CD4-positive, alpha-beta T cell treated with Interleukin-6 at 100 ng/mL for 8 hours (primary cell): ENCODE measurements around the gene ENDOV.

Experiments
- DNase-seq: peaks from one replicate; pipeline ENCODE4 v3.0.0-alpha.2; 2020; ENCODE audit warnings: mixed read lengths, low spot score

ENDOV gene

DNA sequence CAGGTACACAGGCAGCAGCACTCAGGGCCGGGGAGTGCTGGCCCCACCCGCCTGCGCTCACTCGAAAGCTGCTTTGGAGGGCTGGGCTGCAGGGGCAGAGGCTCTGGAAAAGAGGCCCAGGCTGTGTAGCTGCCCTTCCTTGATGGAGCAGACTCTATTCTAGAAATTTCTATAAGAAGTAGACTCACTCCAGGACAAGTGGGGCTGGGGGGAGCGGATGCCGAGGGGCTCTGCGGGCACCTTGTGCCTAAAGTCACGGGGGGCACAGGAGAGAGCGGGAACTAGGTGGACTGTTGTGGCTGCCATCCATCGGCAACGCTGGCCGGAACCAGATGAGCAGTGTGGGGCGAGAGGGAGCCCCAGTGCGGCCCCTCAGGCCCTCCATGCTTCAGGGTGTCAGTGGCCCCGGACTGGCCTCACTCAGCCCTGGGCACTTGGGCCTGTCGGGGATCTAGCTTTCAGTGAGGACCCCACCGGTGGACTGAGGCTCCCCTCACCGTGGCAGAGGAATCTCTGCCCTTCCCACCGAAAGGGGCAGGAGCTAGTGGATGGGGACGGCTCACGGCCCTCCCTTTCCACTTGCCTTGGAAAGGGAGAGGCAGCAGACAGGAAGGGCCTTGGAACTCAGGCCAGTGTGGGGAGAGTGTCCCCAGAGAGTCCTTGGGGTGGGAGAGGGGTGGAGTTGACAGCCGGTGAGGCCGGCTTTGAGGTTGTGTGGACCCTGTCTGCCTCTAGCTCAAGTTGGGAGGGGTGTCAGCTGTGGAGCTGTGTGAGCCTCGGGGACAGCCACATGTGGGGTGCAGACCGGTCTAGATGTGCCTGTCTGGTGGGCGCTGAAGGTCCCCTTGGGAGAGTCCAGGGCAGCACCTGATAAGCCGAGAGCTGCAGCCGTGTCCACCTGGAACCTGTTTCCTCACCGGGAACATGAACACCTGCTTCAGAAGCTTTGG lies 16.6 kb downstream of the ENDOV start:
- DNase-seq, result no peak

DNA sequence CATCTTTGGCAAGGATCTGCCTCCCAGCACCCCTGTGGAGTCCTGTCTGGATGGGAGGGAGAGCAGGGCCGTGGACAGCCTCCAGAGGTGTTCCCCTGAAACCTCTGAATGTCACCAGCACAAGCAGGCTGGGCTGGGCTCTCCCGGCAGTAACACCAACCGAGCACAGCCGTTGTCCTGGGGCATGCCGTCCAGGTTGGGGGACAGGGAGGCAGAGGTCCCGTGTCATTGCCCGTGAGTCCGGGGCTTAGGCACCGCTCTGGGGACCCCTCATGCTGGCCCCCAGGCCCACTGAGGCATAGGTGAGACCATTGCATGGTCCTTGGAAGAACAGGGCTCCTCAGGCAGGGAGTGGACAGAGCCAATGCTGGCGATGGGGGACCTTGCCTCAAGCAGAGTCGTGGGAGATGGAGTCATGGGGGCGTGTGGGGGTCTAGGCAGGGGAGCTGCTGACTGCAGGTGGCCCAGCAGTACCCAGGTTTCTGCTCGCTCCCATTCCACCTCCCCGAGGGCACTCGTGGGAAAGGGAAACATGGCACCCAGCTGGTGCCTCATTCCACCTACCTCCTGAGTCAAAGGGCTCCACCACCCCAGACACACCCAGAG lies 17.5 kb downstream of the ENDOV start:
- no peak for DNase-seq

DNA sequence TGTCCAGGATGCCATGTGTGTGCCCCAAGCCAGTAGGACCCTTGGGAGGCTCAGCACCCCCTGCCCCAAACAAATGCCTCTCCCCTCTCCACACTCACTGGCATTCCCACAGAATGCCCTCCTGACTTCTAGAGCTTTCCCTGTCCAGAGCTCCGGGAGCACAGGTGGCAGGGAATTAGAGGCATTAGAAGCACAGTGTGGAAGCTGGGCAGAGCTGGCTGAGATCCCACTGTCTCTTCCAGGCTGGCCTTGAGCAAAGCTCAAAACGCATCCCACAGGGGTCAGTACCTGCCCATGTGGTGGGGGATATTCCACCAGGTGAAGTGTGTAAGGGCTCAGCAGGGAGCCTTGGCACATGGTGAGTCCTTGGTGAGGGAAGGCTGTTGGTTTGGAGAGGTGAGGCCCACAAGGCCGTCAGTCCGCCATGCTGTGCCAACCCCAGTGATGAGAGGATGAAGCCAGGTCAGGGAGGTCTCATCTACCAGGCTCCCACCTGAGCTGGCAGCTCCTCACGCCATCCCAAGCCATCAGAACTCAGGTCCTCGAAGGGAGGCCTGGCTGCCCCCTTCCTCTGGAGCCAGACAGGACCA lies 18.1 kb downstream of the ENDOV start:
- no peak for DNase-seq

DNA sequence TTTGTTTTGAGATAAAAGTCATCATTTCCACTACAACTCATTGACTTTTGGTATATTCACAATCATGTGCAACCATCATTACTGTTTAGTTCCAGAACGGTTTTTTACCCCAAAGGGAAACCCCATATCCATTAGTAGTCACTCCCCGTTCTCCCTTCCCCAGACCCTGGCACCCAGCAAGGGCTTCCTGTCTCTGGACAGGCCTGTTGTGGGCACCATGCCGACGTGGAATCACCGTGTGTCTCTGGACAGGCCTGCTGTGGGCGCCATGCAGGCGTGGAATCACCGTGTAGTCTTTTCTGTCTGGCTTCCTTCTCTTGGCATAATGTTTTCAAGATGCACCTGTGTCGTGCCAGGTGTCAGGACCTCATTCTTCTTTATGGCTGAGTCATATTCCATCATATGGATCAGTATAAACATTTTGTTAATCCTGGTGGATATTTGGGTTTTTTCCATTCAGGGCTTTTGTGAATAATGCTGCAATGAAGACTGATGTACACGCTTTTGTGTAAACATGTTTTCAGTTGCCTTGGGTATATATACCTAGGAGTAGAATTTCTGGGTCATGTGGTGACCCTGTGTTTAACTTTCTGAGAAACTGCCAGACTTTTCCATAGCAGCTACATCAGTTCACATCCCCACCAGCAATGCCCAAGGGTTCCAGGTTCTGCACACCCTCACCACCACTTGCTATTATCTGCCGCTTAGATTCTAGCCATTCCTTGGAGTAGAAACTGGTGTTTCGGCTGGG lies 19.1 kb downstream of the ENDOV start:
- DNase-seq, result no peak

DNA sequence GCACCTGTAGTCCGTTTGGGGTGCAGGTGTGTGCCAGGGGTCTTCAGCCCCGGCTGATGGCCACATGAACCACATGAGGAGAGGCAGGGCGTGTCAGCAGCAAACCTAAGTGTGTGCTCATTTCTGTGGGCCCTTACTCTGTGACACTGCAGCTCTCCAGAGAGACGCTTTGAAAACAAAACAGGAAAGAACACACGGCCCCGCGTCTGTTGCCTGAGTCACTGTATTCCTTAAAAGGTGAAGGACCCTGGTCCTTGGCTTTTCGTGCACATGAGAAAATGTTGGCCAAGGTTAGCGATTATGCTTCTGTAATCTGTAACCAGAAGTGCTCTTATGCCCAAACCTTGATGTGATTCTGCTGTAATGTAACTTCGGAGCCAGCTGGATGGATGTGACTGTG lies 22.6 kb downstream of the ENDOV start:
- DNase-seq, result no peak

DNA sequence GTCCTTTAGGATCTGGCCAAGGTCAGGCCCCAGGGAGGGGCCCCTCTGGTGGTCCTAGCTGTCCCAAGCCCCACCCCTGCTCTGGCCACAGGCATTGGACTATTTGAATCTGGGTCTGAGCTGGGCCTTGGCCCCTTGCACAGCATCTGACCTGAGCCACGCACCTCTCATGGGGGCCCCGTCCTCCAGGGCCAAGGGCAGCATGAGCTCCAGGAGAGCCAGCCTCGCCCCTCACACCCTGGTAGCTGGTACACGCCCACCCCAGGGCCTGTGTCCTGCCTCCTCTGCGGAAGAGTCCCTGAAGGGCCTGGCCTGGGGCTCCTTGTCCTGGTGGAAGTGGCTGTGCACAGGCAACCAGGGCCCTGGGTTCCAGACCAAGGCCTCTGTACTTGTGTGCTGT lies 23.8 kb downstream of the ENDOV start:
- no peak for DNase-seq

DNA sequence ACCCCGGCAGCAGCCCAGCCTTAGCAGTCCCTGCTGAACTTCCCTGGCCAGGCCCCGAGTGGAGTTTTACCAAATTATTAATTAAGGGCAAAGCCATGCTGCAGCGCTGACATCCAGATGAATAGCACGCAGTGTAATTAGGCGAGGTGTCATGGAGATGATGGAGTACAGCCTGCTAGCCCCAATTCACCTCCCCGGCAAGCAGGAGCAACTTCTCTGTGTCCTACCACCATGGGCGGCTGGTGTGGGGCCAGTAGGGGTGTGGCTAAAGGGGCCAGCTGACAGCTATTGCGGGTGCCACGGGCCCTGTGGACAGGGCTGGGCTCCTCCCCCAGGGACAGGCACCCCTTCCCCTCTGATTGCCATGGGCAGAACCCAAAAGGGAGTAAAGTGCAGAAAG lies 24.5 kb downstream of the ENDOV start:
- DNase-seq, result no peak

GRCh38 chr17:80441133-80441578 lies 26.2 kb downstream of the ENDOV start:
- peak; percentile 11 for DNase-seq

GRCh38 chr17:80441598-80442322 lies 26.8 kb downstream of the ENDOV start:
- no peak for DNase-seq

DNA sequence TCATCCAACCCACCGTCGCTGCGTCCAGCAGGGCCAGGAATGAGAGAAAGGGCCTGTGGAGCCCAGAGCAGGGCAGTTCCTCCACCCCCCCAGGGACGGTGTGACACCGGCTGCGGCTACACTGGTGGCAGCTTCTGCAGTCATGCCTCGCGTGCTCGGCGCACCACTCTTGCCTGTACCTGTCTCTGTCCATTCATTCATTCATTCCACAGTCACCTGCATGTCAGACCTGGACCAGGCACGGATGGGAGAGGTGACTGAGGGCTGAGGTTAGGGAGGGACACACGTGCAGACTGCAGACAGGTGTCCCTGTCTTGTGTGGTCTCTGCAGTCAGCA lies 27.3 kb downstream of the ENDOV start:
- no peak for DNase-seq

- no peak for DNase-seq
Observed at GRCh38 chr17:80442764-80443163, 27.8 kb downstream of the ENDOV start.

- DNase-seq, result no peak
Observed at GRCh38 chr17:80443498-80443897, 28.5 kb downstream of the ENDOV start.

DNA sequence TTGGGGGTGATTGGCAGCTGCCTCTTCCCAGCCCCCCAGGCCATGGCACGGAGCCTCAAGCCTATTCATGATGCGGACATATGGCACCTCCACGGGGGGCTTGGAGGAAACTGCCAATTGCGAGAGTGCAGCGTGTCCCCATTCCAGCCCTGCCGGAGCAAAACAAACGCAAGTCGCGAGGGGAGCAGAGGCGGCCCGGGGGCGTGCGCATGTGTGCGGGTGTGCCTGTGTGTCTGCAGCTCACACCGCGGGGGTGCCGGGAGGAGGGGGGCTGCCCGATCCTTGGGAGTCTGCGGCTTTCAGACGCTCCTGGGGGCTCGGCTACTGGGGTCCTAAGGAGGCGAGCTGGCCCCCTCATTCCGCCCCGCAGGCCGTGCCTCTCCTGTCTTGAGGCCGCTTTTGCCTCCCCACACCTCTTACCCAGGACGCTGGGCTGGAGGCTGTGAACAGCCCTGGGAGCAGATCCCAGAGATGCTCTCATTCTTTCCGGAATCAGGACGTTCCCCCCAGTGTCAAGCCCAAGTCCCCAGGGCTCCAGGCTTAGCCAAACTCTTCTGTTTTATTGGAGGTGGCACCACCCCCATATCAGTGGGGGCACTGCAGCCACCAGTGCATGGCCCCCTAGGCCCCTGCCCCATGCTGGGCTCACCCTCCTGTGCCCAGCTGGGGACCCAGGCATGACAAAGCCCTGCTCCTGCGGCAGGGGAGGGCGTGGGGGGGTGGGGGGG lies 29.1 kb downstream of the ENDOV start:
- DNase-seq, result no peak

GRCh38 chr17:80444644-80444979 lies 29.6 kb downstream of the ENDOV start:
- DNase-seq, result no peak

- DNase-seq, result no peak
Observed at GRCh38 chr17:80445007-80445725, 30.2 kb downstream of the ENDOV start.

- DNase-seq, result no peak
Observed at GRCh38 chr17:80445726-80446110, 30.8 kb downstream of the ENDOV start.

DNA sequence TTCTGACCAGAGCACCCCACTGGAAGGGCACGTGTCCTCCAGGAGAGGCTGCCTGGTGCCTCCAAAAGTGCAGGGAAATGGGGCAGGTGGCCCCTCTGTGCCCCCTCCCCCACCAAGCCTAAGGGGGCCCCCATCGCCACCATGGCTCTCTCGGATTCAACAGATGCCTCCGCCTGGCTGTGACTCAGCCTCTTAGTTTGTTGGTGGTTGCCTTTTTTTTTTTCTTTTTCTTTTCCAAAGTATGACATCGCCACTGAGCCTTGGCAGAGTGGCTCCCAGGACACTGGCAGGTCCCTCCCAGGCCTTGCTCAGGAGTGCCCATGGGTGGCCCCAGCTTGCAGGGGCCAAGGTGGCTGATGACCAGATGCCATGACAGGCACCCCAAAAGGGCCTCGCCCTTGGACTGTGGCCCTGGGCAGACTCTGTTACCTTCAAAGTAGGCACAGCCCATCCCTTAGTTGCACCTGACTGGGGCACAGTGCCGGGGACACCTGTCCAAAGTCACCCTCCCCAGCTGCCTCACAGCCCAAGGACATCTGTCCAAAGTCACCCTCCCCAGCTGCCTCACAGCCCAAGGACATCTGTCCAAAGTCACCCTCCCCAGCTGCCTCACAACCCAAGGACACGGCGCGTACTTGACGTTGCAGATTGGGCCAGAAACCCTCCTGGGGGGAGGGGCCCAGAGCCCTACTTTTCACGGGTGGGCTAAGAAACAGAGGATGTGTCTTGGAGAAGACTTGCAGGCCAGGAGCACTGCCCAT lies 31.9 kb downstream of the ENDOV start:
- no peak for DNase-seq

DNA sequence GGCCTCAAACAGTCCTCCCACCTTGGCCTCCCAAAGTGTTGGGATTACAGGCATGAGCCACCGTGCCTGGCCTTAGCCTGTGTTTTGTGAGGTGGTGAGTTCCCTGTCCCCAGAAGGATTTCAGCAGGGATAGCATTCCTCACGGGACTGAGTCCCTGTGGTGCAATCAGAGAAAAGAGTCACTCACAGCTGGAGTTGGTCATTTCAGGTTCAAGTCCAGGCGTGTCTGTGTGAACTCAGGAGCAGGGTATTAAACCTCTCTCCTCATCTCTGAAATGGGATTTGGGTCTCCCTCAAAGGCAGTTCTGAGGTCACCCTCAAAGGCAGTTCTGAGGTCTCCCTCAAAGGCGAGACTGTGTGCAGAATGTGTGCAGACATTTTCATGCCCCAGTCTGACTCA lies 32.8 kb downstream of the ENDOV start:
- no peak for DNase-seq

DNA sequence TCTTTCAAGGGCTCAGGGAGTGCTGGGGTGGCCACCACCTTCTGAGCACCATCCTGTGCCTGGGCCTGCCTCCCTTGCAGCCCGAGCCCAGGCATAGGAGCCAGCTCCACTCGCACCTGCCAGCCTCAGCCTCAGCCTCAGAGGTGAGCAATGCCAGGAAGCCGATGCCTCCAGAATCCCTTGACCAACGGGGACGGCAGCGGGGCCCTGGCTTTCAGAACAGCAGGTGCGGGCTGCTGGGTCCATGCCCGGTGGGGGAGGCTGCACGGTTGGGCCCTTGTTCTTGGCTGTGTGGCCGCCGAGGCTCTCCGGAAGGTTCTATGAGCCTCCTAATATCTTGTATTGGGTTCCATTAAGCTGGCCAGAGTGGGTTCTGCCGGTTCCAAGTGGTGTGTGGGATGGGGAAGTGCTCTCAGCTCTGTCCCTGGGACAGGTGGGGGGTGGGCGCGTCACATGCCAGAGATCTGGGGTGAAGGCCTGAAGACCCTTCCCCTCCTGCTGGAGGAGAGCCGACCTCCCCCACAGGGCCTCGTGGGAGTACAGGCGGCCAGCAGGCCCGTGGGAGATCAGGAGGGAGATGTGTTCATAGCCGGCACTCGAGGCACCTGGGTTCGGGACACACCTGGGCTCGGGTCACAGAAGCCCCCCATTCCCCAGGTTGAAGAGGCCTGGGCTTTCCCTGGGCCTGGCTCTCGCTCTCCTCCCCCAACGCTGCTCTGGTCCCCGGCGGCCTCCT lies 34.4 kb downstream of the ENDOV start:
- DNase-seq, result no peak
